ENCODE measurements around the gene LGALS13.
"Not testable (repeated sequence)": the region's sequence is repeated elsewhere in the genome, so short reads cannot be mapped to it uniquely, and the experiment has no call there.

LGALS13 gene

GRCh38 chr19:39623946-39624345, 21.6 kb downstream of the LGALS13 start:
- no peak for DNase-seq

GRCh38 chr19:39627631-39628030, 25.3 kb downstream of the LGALS13 start:
- not testable (repeated sequence) for DNase-seq

GRCh38 chr19:39631178-39631577, 28.9 kb downstream of the LGALS13 start:
- no peak for DNase-seq

- DNase-seq = no peak
These were observed 29.3 kb downstream of the LGALS13 start for GRCh38 chr19:39631626-39632025.

- no peak for DNase-seq
These were observed 35.6 kb downstream of the LGALS13 start for GRCh38 chr19:39637891-39638290.

- DNase-seq = no peak
These were observed 39.4 kb downstream of the LGALS13 start for GRCh38 chr19:39641773-39642172.

- no peak for DNase-seq
These were observed 41.3 kb downstream of the LGALS13 start for GRCh38 chr19:39643591-39643990.

- DNase-seq = no peak
These were observed 43.6 kb downstream of the LGALS13 start for GRCh38 chr19:39645800-39646411.

GRCh38 chr19:39647918-39648317, 45.6 kb downstream of the LGALS13 start:
- no peak for DNase-seq

GRCh38 chr19:39655613-39656012, 53.3 kb downstream of the LGALS13 start, which contains the start of gene LGALS16:
TSS of gene LGALS16 (plus strand) at chr19:39655913. CDS start at chr19:39655962, 49 bp downstream.
- DNase-seq = no peak

All from NCI-H2171 (cell line).